GM04503 (cell line): Measurements from ENCODE around the gene SEMA3C.

Experiments
- DNase-seq: peaks from one replicate; pipeline ENCODE4 v3.0.0-alpha.2; 2012; ENCODE audit warnings: low read depth

The SEMA3C gene

DNA sequence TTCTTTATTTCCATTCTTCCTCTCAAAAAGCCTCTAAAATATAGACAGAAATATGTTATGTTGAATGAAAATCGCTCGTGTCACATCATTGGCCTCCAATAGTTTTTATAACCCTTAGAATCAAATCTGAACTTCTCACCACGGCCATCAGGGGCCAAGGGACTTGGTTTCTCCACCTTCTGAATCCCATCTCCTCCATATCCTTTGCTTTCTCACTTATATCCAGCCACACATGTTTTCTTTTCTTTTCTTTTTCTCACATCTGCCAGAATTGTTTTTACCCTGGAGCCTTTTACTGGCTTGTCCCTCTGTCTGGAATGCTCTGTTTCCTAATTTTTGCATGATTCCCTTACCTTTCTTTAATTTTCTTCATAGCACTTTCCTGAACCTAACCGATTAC is 184.8 kb downstream of the SEMA3C start:
- no peak for DNase-seq

DNA sequence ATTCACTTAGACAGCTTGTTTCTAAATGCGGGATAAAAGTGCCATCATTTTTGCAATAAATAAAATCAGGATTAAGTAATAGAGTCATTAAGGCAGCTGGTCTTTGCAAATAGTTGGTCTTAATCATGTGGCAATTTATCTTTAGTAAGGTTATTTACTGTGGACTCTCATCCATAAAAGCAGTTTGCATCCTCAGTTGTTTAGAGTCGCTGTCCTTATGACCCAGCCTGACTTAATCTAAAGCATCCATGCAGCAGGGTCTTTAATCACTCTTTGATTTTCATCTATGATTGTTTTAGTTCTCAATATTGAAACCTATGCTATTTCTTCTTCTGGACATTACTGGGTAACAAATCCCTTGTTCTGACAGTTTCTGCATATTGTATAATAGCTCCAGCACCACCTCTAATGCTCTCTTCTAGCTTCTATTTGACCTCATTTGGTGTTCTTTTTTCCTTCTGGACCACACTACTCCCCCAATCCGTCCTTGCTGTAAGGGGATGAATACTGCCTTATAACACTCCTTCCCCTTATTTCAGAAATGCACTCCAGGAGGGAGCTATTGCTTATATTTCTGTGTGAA is 185.4 kb downstream of the SEMA3C start:
- no peak for DNase-seq

DNA sequence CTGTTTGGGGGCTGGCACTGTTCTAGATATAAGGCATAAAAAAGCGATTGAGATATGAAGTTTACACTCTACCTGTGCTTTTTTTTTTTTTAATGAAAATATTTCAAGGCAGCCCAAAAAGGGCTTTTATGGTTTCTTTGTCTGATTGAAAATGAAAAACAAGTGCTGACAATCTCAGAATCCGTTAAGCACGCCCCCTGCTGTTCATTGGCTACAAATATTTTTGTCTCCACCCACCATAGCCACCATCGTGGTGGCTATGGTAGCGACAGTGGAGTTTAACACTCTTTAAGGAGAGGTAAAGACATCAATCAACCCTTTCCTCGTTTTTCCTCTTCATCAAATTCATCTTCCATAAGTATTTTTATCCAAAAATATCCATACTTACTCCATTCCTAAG is 186.2 kb downstream of the SEMA3C start:
- DNase-seq = no peak

DNA sequence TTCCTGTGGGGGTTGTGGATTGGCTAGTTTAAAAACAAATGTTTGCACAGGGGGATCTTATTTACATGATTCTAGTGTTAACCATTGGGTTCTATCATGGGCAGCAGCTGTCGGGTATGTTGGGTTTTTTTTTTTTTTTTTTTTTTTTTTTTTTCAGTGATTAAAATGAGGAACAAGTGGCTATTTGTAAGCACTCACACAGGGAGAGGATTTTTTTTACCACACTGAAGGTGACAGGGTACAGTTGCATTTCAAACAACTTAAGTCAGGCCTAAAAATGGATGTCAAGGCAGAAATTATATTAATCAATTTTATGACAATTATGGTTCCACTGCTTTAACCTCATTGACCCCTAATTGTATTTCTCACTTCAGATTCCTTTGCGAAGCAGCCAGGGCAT is 187.6 kb downstream of the SEMA3C start:
- no peak for DNase-seq

DNA sequence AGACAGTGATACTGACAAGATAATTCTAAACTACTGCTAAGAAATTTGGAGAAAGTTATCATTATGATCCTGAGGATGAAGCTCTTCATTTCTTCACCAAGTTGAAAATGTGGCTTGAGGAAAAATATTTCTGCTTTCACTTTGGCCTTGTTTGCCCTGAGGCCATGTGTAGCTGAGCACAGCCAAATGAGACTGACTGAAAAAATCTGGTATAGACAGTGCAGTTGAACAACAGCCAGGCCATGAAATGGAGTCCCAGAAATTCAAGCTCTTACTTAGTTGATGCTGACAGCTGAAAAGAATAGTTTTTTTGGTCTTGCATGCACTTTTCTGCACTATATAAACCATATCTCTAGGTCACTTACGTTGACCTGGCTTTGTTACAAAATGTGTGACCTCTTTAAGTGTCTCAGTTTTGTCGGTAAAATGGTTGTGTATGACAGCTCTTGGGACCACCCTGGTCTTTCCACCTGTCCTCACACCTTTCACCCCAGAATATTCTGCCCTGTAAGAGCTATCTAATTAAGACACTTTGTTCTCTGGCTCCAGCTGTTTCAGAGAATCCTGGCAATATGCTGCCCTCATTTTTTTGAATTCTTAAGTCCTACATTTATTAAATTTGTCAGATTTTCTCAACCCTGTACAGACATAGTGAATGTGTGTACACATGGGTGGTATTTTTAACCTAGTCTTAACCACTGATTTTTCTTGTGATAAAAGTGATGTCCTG is 189.1 kb downstream of the SEMA3C start:
- peak; percentile 59 for DNase-seq

DNA sequence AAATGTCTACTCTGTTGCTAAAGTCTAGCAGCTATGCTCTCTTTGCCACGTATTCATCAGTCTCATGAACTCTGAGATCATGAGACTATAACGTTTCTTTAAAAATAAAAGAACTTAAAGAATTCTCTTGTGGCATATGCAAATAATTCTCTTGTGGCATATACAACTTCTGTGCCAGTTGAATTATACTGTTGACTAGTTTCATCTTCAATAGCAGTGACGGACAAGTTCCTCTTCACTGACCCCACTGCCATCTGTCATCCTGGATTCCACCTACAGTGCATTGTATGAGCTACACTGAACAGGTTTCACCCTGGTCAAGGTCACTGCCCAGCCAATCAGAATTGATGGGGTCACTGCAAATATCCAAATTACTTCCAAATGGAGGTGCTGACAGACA is 192.2 kb downstream of the SEMA3C start:
- DNase-seq = no peak

DNA sequence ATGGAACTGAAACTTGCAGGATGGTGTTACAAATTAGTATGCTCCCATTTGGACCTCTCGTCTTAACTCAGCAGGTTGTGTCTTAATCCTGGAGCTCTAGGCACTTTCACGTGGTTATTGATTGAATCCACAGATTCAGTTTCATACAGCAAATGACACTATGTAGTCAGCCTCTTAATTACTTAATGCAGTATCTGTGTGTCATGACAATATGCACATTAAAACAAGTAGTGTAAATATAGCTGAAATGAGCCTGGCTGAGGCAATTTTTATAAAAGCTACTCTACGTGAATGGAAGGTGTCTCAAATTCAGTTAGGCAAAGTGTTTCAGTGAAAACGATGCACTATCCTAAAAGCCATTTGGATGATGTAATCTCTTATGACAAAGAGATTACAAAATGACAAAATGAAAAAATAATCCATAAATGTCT is 193.7 kb downstream of the SEMA3C start:
- no peak for DNase-seq

DNA sequence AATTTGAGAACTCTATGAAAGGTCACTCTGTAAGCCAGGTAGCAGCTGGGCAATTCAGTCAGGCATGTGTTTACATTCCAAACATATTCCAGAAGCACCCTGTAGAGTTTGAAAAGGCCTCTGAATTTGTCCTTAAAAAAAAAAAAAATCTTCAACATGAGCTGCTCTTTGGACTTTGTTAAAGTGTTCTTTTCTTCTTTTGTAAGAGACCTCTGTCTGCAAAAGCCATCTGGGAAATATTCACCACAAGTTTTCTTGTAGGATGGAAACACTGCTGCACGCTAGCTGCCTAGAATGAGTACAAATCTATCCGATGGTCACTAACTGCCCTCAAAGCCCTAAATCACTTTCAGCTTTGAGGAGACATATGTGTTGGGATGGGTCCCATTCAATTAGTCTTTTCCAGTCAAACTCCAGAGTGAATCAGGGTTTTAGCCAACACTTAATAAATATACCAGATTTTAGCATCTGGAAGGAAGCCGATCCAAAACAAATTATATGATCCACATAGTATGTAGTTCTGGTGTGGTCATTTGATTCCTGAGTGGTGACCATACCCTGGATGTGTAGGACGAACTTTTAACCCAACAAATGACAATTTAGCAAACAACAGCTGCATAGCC is 194.5 kb downstream of the SEMA3C start:
- peak; percentile 90 for DNase-seq

DNA sequence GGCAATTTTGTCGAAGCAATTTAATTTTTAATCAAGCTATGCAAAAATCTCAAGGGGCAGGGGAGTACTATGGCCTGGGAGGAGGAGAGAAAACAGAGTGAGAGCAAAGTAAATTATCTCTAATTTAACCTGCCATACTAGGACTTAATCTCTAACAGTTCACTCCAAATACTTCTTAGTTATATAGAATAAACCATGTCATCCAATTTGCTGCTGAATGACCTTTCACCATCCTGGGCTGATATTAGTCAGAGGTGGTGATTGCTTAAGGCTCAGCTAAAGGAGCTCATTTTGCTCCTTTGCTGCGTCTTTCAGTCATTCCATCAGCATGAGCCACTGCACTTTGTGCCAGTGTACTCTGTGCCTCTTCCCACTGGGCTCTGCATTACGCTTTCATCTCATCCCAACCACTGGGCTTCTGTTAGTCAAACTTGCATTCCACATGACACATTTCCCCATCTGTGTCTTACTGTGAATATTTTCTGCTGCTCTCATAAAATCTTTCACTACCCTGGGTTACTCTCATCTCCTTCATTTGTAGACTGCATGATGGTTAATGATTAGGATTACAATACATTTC is 196.1 kb downstream of the SEMA3C start:
- peak; percentile 100 for DNase-seq

DNA sequence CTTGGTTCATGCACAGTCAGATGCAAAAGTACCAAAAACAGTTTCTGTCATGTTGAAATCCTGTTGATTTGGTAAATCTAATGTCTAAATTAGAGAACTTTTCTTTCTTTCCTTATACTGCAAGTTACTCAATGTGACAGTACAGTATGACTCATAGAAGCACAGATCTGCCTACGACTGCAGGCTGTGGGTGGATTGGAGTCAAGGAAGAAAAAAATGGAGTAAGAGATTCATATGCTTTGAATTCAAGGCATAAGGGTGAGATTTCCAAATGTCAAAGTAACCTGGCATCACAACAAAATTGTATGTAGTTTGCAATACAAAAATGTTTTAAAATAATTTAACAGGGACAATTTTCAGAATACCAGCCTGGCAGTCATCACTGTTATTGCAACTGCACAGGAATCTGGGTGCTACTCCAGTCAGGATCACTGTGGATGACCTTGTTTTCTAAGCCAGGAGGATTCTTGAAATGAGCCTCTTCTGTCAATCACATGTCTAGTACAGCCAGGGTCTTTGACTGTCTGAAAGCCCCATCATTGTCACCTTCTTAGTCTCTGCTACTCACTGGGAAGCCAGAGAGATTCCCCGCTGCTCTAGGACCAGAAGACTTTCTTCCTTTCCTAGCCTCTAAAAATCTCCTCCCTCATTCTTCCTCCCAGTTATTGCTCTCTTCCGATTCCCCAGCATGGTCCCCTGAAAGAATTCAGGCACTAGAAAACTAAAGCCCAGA is 196.8 kb downstream of the SEMA3C start:
- DNase-seq = peak; percentile 55

DNA sequence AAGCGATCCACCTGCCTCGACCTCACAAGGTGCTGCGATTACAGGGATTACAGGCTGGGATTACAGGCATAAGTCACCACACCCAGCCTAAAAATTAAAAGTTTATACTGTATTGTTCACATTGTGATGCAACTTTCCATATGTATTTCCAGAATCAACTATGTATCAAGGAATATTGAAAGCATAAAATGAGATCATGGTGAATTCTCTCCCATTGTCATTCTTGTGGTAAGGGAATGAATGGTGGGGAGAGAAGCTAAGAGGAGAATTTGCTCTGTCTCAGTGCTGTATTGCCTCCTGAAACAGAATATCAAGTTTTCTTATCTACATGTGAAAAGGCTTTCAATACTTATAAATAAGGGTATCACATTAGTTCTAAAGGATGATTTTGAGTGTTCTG is 198.7 kb downstream of the SEMA3C start:
- DNase-seq = no peak

DNA sequence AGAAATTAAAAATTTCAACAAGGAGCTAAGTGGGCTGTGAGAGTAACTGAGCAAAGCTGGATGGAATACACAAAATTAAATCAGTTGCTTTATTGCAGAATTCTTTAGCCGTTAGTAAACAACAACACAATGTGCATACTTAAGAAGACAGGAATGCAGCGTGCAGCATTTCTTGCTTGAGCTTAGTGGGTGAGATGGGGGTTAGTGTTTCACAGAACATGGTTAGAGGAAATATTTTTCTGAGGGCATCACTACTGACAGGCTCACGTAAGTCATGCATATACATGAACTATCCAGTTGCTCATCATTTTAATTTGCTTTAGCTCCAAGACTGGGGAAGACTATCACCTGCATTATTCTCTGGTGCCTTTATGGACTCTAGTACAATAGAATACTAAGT is 199.6 kb downstream of the SEMA3C start:
- DNase-seq = peak; percentile 54

DNA sequence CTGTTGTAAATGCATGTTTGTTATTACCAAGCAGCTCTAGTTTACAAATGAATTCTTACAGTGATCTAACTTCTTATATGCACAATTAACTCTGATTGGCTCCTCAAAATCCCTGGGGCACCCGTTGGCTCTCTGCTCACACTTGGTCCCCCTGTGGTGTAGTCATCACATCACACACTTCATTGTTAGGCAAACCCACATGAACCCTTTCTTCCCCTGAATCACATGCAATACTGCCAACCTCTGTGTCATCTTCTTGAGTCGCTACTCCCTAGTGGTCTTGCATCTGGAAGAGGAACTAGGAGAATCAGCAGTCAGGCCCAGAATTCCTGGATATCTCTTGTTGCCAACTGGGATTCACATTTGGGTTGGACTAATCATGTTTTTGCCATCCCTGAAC is 207.3 kb downstream of the SEMA3C start:
- peak; percentile 33 for DNase-seq

DNA sequence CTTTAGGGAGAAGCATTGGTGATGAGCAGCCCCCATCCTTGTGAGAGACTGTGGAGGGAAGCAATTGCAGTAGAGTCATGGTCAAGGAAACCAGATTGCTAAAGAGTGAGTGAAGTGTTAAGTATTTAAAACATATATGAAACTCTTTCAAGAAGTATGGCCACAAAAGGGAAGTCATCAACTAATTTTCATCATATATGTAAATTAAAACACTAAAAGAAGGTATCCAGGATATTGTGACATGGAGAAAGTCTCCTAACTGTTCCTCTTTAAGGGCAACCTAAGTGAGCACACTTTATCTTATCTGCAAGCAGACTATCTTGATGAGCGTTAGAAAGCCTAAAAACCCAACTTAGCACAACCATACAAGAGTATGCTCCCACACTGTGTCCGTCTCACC is 210.7 kb downstream of the SEMA3C start:
- DNase-seq = no peak

DNA sequence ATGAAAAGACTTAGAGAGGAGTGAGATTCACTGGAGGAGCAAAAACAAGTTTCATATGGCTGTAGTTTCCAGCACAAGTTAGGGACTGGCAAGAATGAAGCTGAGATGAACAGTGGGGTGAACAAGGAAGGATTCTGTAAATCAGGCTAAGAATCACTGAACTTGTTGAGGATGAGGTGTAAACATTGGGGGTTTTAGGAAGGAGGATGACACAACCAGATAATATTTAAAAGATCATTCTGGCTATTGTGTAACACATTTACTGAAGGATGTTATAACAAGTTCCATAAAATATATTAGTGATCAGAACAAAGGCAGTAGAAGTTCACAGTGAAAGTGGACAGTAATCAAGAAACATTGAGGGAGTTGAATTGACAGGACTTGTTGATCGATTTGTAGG is 211.5 kb downstream of the SEMA3C start:
- DNase-seq = no peak

DNA sequence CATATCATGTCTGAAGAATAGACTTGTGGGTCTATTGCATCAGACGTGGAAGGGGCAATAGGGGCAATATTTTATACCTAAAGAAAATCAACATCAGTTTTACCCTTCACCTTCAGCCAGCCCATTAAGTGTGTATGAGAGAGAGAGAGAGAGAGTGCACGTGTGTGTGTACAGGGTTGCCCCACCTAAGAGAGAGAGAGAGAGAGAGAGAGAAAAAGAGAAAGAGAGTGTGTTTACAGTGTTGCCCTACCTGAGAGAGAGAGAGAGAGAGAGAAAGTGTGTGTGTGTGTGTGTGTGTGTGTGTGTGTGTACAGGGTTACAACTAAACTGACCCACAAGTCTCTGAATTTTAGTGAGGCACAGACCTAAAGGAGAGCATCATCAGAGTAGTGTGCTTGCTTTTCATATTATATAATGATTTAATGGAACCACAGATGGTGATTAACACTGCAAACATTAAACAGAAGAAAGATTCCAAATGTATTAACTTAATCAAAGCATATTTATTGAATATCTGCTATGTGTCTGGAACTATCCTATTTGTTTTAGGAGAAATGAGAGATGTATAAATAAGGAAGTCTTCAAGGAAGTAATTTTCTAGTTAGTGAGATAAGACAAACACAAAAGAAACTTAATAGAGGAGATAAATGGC is 213.6 kb downstream of the SEMA3C start:
- DNase-seq = no peak

DNA sequence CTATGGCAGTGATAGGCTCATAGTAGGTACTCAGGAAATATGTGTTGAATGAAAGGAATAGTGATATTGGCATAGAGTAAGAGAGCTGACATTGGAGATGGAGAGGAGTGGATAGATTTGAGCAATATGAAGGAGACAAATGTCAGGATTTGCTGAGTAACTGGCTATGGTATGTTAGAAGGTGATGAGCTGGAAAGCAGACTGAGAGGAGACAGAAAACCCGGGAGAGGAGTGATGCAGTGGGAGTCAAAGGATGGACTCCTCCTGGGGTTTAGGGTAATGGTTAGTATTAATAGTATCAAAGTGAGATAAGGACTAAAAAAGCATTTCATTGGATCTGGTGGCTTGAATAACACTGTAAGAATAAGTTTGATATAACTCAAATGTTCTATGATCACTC is 215.6 kb downstream of the SEMA3C start:
- no peak for DNase-seq

DNA sequence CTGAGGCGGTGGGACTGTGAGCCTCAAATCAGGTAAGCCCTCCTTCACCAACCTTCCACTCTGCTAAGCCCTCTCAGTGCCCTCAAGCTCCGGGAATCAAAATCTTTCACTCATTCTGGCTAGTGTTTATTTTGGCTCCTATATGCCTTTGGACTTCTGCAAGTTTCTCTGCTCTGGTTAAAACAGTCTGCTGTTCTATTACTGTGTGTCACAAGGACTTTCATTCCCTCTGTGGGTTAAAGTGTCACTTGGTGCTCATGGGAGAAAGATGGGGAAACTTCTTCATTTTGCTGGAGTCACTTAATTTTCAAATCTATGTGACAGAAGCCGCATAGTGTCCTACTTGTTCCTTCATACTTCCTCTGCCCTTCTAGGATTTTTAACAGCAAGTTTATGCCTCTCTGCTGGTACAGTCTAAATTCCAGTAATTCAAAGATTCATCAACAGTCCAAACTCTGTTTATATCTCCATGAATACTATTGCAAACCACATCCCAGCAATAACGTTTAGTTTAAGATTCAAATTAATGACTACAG is 219.1 kb downstream of the SEMA3C start:
- no peak for DNase-seq

DNA sequence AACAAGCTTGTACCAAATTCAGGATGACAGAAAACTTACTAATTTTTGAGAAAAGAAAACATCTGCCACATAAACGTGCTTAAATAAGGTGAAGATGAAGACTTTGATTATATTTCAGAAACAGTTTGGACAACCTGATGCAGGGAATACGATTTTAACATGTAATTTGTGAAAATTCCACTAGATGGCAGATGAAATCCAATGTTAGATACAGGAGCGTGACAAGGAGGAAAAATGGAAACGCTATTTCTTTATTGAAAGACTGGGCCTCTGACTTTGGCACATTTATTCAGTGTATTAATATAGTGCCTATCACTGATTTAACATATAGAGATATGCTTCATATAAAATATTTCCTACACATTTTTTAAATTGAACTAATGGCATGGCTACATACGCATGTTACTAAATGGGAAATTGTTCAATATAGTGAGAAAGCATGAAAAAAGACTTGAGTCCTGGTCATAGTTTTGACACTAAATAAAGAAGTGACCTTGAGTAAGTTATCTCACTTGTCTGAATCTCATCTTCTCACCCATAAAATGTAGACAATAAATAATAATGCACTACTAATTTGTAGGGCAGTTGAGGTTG is 219.7 kb downstream of the SEMA3C start:
- no peak for DNase-seq
